DOHH2 (cell line): ENCODE data around the gene GATB.
"Not testable (repeated sequence)": the region's sequence is repeated elsewhere in the genome, so short reads cannot be mapped to it uniquely, and the experiment has no call there.

Experiments
- EZH2phosphoT487 ChIP-seq: fragments of 200-600 bp; sonication (generic); IDR thresholded peaks from 2 replicates; pipeline ENCODE4 v1.6.1; 2017; ENCODE audit warnings: borderline replicate concordance, mild to moderate bottlenecking, antibody characterized with exemption, low read length, moderate library complexity, mixed read lengths
- TF ChIP-seq, protein P1 (sequence below): fragments of 200-600 bp; sonication (generic); IDR thresholded peaks from one replicate; pipeline ENCODE4 v1.5.1; 2014; ENCODE audit warnings: antibody characterized with exemption, mild to moderate bottlenecking, low read depth, low read length; ENCODE audit not compliant: poor library complexity, severe bottlenecking

DNA sequence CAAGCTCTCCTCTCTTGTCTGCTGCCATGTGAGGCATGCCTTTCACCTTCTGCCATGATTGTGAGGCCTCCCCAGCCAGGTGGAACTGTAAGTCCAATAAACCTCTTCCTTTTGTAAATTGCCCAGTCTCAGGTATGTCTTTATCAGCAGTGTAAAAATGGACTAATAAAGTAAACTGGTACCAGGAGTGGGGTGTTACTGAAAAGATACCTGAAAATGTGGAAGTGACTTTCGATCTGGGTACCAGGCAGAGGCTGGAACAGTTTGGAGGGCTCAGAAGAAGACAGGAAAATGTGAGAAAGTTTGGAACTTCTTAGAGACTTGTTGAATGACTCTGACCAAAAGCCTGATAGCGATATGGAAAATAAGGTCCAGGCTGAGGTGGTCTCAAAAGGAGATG, 24.0 kb downstream of the GATB start:
- TF ChIP-seq, protein P1, sequence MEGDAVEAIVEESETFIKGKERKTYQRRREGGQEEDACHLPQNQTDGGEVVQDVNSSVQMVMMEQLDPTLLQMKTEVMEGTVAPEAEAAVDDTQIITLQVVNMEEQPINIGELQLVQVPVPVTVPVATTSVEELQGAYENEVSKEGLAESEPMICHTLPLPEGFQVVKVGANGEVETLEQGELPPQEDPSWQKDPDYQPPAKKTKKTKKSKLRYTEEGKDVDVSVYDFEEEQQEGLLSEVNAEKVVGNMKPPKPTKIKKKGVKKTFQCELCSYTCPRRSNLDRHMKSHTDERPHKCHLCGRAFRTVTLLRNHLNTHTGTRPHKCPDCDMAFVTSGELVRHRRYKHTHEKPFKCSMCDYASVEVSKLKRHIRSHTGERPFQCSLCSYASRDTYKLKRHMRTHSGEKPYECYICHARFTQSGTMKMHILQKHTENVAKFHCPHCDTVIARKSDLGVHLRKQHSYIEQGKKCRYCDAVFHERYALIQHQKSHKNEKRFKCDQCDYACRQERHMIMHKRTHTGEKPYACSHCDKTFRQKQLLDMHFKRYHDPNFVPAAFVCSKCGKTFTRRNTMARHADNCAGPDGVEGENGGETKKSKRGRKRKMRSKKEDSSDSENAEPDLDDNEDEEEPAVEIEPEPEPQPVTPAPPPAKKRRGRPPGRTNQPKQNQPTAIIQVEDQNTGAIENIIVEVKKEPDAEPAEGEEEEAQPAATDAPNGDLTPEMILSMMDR = not testable (repeated sequence)
- not testable (repeated sequence) for TF ChIP-seq EZH2phosphoT487
